ENCODE data around the gene DCST1.

The DCST1 gene

DNA sequence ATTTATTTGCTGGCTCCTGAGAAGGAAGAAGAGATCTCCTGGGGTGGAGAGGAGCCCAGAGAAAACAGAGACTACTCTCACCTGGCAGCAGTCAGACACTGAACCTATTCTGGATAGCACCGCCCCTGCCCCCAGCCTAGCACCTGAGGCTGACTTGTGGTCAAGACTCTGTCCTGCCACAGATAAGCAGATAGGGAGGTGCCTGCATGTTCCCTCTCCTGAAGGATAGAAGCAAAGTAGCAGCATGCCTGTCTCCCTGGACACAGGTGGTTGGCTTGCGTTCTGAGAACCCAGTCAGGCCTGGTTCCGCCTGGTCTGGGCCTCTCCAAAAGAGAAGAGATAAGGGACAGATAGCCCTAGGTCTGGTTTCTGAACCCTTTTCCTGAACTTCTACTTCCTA lies 43.7 kb downstream of the DCST1 start:
- no peak for DNase-seq

- no peak for DNase-seq
Observed at GRCh38 chr1:155077758-155078445, 44.3 kb downstream of the DCST1 start.

DNA sequence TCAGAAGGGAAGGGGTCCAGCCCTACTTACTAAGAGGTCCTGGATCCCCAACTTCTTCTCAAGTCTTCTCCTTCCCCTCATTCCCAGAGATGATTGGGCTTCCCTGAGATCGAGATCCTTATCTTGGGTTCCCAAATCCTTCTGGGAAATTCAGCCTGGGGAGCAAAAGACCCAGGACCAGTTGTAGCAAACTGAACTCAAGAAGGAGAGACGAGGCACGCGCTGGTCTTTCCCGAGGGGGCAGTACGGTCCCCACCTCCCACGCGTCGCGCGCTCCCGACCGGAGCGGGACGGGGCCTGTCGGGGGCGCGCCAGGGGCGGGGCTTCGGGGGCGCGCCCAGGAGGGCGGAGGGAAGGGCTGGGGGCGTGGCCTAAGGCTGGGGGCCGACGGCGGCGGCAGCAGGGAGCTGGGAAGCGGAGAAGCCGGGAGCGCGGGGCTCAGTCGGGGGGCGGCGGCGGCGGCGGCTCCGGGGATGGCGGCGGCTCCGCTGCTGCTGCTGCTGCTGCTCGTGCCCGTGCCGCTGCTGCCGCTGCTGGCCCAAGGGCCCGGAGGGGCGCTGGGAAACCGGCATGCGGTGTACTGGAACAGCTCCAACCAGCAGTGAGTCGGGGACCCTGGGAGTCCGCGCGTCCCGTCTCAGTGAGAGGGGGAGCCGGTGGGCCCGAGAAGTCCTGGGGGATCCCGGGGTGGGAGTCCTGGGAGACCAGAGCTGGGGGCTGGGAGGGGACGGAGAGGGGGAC lies 45.0 kb downstream of the DCST1 start, which contains the start of gene EFNA3:
TSS of gene EFNA3 (plus strand) at position 369 of the 741 bp plus-strand sequence. CDS start at position 474, 105 bp downstream.
- DNase-seq: peak; percentile 79

GRCh38 chr1:155079210-155079486 lies 45.5 kb downstream of the DCST1 start:
- no peak for DNase-seq

GRCh38 chr1:155079487-155080311 lies 46.1 kb downstream of the DCST1 start:
- DNase-seq: peak; percentile 57

GRCh38 chr1:155080312-155081228 lies 46.9 kb downstream of the DCST1 start:
- peak; percentile 61 for DNase-seq

- DNase-seq: peak; percentile 57
Observed at GRCh38 chr1:155081472-155082300, 48.1 kb downstream of the DCST1 start.

- peak; percentile 56 for DNase-seq
Observed at GRCh38 chr1:155082301-155083051, 48.9 kb downstream of the DCST1 start.

GRCh38 chr1:155083052-155083541 lies 49.5 kb downstream of the DCST1 start:
- DNase-seq: no peak

- DNase-seq: peak; percentile 51
Observed at GRCh38 chr1:155083865-155084721, 50.5 kb downstream of the DCST1 start.

DNA sequence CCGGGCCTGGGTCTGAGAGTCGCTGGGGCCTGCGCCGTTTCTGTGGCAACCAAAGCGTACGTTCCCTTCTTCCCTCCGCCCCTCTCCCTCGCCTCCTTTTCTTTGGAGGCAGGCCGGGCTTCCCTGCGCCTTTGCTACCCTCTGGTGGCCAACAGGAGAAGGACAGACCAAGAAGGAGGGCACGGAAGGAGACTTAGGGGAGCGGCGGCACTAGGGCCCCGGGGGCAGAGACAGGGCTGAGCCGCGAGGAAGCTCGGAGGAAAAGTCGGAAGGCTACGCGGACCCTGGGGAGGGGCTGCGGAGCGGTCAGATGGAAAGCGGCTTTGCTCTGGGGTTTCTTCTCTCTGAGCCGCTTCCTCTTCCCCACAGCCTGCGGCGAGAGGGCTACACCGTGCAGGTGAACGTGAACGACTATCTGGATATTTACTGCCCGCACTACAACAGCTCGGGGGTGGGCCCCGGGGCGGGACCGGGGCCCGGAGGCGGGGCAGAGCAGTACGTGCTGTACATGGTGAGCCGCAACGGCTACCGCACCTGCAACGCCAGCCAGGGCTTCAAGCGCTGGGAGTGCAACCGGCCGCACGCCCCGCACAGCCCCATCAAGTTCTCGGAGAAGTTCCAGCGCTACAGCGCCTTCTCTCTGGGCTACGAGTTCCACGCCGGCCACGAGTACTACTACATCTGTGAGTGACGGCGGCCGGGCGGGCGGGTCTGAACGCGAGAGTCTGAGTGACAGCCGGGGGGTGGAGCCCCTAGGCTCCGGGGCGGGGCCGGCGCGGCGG lies 51.3 kb downstream of the DCST1 start:
- peak; percentile 95 for DNase-seq

DNA sequence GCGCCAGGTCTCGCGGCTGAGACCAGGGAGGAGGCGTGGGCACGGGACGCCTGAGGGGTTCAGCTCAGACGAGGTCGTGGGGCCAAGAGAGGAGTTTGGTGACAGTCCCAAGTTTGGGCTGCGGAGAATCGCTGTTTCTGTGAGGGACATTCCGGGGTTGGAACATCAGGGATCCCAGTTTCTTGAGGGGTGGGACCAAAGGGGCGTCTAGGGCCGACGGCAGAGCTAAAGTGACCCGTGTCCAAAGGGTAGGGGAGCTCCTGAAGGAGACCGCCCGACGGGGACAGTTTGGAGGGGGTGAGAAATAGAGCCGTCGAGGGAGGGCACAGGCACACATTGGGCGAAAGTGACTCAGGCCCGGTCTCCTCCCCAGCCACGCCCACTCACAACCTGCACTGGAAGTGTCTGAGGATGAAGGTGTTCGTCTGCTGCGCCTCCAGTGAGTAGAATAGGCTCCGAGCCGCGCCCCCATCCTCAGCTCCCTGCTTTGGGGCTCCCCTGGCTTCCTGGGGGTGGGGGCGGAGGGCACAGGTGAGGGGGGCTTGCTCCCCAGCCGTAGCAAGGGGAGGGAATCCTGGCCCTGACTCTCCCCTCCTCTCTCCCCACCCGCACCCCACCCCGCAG lies 52.0 kb downstream of the DCST1 start:
- DNase-seq: peak; percentile 88

DNA sequence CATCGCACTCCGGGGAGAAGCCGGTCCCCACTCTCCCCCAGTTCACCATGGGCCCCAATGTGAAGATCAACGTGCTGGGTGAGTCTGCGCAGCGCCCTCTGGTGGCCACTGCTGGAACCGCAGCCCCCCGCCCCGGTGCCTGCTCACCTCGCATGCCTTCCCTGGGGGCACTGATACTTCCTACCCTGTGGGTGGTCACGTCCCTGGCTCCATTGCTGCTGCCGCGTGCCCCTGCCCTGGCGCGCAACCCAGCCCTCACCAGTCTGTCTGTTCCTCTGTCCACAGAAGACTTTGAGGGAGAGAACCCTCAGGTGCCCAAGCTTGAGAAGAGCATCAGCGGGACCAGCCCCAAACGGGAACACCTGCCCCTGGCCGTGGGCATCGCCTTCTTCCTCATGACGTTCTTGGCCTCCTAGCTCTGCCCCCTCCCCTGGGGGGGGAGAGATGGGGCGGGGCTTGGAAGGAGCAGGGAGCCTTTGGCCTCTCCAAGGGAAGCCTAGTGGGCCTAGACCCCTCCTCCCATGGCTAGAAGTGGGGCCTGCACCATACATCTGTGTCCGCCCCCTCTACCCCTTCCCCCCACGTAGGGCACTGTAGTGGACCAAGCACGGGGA lies 52.6 kb downstream of the DCST1 start:
- peak; percentile 84 for DNase-seq

GRCh38 chr1:155086856-155087535 lies 53.4 kb downstream of the DCST1 start:
- DNase-seq: no peak

GRCh38 chr1:155091071-155092051 lies 57.7 kb downstream of the DCST1 start:
- peak; percentile 86 for DNase-seq

DNA sequence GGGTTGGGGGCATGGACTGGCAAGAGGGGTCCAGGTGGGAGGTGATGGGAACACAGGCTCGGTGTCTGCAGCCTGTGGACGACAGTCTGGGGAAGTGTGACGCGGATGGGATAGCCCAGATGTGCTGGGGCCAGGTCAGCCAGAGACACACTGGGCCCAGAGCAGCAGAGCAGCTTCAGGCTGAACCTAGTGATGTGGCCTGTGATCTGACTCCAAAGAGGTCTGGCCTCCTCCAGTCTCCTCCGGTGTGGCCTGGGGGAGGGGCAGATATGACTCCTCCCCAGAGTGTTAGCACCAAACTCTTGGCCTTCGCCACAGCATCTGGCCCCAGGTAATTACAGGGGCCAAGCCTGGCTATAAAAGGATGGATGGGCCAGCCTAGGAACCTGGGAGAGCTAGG lies 58.5 kb downstream of the DCST1 start:
- DNase-seq: no peak
